LoVo (cell line): ENCODE data around the gene AIDA.
"Not testable (repeated sequence)": the region's sequence is repeated elsewhere in the genome, so short reads cannot be mapped to it uniquely, and the experiment has no call there.

Experiments
- DNase-seq: peaks from one replicate; pipeline ENCODE4 v3.0.0-alpha.2; 2016; ENCODE audit warnings: low spot score

The AIDA gene, protein sequence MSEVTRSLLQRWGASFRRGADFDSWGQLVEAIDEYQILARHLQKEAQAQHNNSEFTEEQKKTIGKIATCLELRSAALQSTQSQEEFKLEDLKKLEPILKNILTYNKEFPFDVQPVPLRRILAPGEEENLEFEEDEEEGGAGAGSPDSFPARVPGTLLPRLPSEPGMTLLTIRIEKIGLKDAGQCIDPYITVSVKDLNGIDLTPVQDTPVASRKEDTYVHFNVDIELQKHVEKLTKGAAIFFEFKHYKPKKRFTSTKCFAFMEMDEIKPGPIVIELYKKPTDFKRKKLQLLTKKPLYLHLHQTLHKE

DNA sequence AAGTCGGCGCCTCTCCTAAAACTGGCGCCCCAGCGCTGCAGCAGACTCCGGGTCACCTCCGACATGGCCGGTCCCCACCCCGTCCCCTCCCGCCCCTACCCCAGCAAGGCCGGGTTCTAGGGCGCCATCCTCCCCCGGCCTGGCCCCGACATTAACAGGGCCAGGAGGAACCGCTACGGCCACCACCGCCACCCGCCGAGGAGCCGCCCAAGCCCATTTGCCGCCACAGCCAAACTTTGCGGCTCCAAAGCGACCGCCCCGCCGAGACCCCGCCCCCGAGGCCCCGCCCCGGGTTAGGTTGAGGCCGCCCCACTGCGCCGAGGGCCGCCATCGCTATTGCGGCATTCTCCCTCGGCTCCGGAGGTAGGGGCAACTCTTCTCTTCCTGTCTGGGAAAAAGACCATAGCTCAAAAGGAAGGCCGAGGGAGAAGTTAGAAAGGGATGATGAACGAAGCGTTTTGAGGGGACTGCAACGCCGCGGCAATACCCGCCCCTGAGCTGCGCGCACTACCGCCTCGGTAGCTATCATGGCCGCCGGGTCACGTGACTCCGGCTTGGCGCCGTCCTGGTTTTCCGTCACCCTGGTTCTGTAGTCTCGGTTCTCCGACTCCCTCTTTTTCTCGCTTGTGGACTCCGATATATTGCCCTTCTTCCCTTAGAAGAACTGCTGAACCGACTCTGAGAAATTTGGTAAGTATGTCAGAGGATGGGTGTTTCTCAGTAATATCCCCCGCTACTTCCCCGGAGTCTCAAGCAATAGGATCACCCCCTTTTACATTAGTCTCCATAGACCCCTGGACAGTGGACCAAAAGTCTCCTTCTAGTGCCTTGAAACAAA, at the start of gene AIDA, which contains the start of gene BROX:
TSS of gene AIDA (minus strand) at position 239 of the 838 bp plus-strand sequence. CDS start at position 65, 174 bp downstream.
TSS of gene BROX (plus strand) at position 312 of the 838 bp plus-strand sequence. CDS start 3,136 bp downstream, outside the sequence.
- DNase-seq: peak; percentile 87

- DNase-seq: no peak
Observed at GRCh38 chr1:222761083-222761482, 48.8 kb upstream of the AIDA start.

DNA sequence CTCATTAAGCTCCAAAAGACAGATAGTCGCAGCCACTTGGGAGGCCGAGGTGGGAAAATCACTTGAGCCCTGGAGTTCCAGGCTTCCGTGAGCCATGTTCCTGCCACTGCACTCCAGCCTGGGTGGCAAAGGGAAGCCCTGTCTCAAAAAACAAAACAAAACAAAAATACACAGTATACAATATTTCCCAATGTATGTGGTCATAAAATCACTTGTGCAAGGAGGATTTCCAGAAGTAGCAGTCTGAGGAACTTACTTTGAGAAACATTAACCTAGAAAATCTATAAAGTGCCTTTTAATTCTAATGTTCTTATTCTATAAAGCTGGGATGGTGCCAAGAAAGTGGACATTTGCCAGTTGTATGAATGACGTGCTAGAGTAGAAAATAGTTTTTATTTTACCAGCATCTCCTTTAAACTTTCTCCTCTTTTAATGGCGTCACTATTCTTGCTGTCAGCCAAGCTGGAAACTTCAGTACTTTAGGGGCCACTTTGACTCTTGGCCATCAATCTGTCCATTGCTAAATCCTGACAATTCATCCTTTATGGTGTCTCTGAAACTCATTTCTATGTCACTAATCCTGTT, 47.3 kb upstream of the AIDA start:
- no peak for DNase-seq

- no peak for DNase-seq
Observed at GRCh38 chr1:222757646-222758268, 45.5 kb upstream of the AIDA start.

- DNase-seq: no peak
Observed at GRCh38 chr1:222754366-222755139, 42.3 kb upstream of the AIDA start.

GRCh38 chr1:222751255-222751654, 39.0 kb upstream of the AIDA start:
- no peak for DNase-seq

DNA sequence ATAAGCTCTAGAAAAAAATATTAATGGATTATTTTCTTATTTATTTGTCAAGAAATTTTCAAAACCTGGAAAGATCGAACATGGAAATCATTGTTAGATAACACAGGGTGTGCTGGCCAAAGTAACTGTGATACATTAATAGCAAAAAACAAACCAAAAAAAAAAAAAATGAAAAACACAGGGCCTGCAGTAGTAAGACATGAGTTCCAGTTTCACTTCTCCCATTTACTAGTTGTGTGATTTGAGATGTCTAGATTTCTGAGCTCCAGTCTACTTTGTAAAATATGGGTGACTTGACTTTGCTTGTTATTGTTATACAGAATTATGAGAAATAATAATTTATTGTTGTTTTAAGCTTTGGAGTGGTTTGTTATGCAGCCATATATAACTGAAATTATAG, 38.4 kb upstream of the AIDA start:
- no peak for DNase-seq

- no peak for DNase-seq
Observed at GRCh38 chr1:222749927-222750326, 37.6 kb upstream of the AIDA start.

- not testable (repeated sequence) for DNase-seq
Observed at GRCh38 chr1:222741630-222742457, 29.6 kb upstream of the AIDA start.

- no peak for DNase-seq
Observed at GRCh38 chr1:222739929-222740328, 27.6 kb upstream of the AIDA start.

DNA sequence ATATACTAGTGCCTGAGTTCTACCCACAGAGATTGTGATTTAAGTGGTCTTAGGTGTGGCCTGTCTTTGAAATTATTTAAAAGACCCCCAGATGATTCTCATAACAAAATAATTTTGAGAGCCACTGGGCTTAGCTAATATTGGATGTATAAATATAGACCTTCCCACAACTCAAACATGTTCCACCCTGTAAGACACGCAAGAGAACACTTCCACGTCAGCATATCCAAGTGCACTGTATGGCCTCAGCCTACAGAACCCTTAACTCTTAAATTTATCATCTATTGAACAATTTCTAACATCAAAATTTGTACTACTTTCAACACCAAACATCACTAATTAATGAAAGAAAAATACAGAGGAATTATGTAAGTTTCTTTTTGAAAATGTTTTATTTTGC, 27.2 kb upstream of the AIDA start:
- DNase-seq: no peak

DNA sequence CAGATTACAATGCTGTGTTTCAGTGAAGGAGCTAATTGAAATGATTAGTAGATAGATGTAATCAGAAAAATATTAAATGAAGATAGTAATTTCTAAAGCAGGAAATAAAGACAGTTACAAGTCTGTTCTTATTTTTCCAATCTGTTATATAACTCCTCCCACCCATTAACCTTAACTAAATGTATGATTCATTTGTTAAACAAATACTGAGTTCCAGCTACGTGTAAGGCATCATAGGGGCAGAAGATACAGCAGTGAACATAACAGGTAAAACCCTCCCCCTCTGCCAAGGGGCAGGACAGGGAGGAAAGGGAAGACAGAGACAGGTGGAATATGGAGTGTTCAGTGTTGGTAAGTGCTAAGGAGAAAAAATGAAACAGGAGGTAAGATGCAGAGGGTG, 24.7 kb upstream of the AIDA start, which contains the start of gene FAM177B:
TSS of gene FAM177B (plus strand) at position 231 of the 400 bp plus-strand sequence. CDS start 9,344 bp downstream, outside the sequence.
- peak; percentile 6 for DNase-seq

DNA sequence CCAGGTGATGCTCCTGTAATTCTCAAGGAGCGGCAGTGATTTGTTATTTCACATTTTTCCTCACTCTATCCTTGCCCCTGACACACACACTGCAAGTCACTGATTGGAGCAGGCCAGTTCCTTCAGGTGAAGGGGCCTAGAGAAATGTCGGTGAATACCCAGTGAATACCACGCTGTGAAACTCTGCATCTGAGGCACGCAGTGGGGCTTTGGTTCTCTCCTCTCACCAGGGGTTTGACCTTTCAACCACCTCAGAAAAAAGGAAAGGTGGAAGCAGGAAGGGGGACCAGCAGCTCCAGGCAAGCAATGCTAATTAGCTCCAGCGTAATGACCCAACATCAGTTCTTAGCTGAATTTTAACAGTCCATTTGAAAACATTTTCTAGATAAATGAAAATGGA, 24.2 kb upstream of the AIDA start:
- no peak for DNase-seq

GRCh38 chr1:222734740-222735139, 22.4 kb upstream of the AIDA start:
- no peak for DNase-seq

DNA sequence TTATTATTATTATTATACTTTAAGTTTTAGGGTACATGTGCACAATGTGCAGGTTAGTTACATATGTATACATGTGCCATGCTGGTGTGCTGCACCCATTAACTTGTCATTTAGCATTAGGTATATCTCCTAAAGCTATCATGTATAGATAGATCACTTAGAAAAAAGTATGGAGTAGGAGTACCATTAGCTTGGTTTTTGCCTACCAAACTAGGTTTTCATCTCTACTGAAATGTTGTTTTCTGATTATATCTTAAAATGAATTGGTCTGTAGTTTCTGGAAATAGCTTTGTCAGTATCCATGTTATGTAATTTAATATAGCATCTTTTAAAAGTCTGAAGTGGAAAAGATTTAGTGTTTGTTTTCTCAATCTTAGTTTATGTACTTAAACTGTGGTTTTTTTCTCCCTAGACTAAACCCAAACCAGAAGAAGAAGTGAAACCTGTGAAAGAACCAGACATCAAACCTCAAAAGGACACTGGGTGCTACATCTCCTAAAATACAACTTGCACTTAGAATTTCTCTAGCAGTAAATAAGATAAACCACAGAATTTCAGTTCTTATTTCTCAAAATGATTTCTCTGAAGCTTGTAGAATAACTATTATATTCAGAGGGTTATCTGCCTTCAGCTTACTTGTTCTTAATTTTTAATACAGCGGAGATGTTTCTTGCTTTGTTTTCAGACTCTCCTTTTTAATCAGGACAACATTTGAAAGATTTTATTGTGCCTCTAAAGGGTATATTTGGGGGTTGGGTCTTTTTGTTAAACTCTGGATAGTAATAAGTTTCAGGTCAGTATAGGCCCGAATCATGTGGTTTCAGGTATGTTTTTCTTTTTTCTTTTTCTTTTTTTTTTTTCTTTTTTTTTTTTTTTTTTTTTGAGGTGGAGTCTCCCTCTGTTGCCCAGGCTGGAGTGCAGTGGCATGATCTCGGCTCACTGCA, 20.2 kb upstream of the AIDA start:
- DNase-seq: no peak

GRCh38 chr1:222730866-222731265, 18.6 kb upstream of the AIDA start:
- no peak for DNase-seq

DNA sequence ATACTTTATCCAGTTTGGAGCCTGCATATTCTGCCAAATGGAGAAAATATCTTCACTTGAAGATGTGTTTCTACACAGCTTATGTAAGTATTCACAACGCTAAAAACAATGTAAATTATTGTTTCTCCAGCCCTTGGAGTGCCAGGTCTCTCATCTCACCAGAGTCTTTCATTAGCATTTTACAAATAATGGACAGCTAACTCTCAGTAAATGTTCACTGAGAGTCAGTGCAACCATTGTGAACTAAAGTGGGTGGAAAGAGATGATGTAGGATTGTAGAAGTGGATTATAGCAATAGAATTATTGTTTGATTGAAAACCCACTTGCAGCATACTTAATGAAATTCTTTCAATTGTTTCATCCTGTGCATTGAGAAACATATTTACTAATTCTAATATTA, 16.5 kb upstream of the AIDA start:
- DNase-seq: no peak

- DNase-seq: no peak
Observed at GRCh38 chr1:222716393-222716792, 4.1 kb upstream of the AIDA start.
